NCI-H1092 (cell line): ENCODE results near the gene TCTN1.
"Not testable (repeated sequence)": the region's sequence is repeated elsewhere in the genome, so short reads cannot be mapped to it uniquely, and the experiment has no call there.

Experiments
- DNase-seq: peaks from one replicate; lab custom pipeline; 2025; lab: John Stamatoyannopoulos, UW

TCTN1 gene

GRCh38 chr12:110613771-110614684 is at the start of gene TCTN1:
TCTN1 (plus strand) TSS chr12:110614129; CDS start chr12:110614183, 54 bp downstream.
- DNase-seq: peak; percentile 76

GRCh38 chr12:110564471-110564991 is 49.4 kb upstream of the TCTN1 start:
- no peak for DNase-seq

GRCh38 chr12:110565894-110566871 is 47.7 kb upstream of the TCTN1 start:
- DNase-seq: no peak

- no peak for DNase-seq
Observed at GRCh38 chr12:110566993-110567392, 46.9 kb upstream of the TCTN1 start.

GRCh38 chr12:110568752-110569151 is 45.2 kb upstream of the TCTN1 start:
- DNase-seq: no peak

- not testable (repeated sequence) for DNase-seq
Observed at GRCh38 chr12:110569838-110570237, 44.1 kb upstream of the TCTN1 start.

- not testable (repeated sequence) for DNase-seq
Observed at GRCh38 chr12:110570798-110571197, 43.1 kb upstream of the TCTN1 start.

GRCh38 chr12:110574044-110574443 is 39.9 kb upstream of the TCTN1 start:
- DNase-seq: no peak

GRCh38 chr12:110574717-110575230 is 39.2 kb upstream of the TCTN1 start:
- not testable (repeated sequence) for DNase-seq

GRCh38 chr12:110575326-110575725 is 38.6 kb upstream of the TCTN1 start:
- DNase-seq: no peak

GRCh38 chr12:110576504-110576903 is 37.4 kb upstream of the TCTN1 start:
- no peak for DNase-seq

GRCh38 chr12:110577864-110578693 is 35.9 kb upstream of the TCTN1 start:
- no peak for DNase-seq

GRCh38 chr12:110578694-110579534 is 35.0 kb upstream of the TCTN1 start:
- DNase-seq: no peak

- DNase-seq: no peak
Observed at GRCh38 chr12:110579535-110580253, 34.2 kb upstream of the TCTN1 start.

GRCh38 chr12:110581931-110582275 is 32.0 kb upstream of the TCTN1 start:
- no peak for DNase-seq

GRCh38 chr12:110582276-110583136 is 31.4 kb upstream of the TCTN1 start:
- DNase-seq: no peak

GRCh38 chr12:110583137-110584059 is 30.5 kb upstream of the TCTN1 start, which contains the start of gene PPTC7:
PPTC7 (minus strand) TSS chr12:110583318; CDS start chr12:110583031, 287 bp downstream.
- DNase-seq: peak; percentile 93
